CD8-positive, alpha-beta memory T cell (primary cell): ENCODE data around the gene BEST4. TPM values are rescaled to one million over a fixed set of nuclear protein-coding genes. Genes with fewer than 3 reads are reported as not detected.

Source experiments
- CTCF ChIA-PET: fragments of 350-600 bp; sonication (Branson Sonifier 250); formaldehyde crosslinking; loops from one replicate; lab custom pipeline; 2021; ENCODE audit warnings: antibody characterized with exemption; lab: Charles Lee
- POLR2A ChIA-PET: fragments of 350-600 bp; sonication (Branson Sonifier 250); formaldehyde crosslinking; loops from one replicate; lab custom pipeline; 2021; ENCODE audit warnings: antibody characterized with exemption; lab: Charles Lee
- DNase-seq, 5 donors: peaks; one replicate each; pipeline versions ENCODE4 v3.0.0 to v3.0.0-alpha.2; 2020 to 2022; ENCODE audit warnings: mixed read lengths in 1 of 5
- H3K27ac ChIP-seq: one replicate; pipeline ENCODE4 v1.7.0; 2013; ENCODE audit warnings: low read depth, mild to moderate bottlenecking, low read length, moderate library complexity
- H3K27me3 ChIP-seq: 2 replicates; pipeline ENCODE4 v1.7.0; 2013; ENCODE audit warnings: low read length, mild to moderate bottlenecking; ENCODE audit not compliant: insufficient read depth, poor library complexity, severe bottlenecking
- H3K36me3 ChIP-seq: 2 replicates; pipeline ENCODE4 v1.7.0; 2013; ENCODE audit warnings: mild to moderate bottlenecking, low read length, moderate library complexity; ENCODE audit not compliant: insufficient read depth
- H3K4me1 ChIP-seq: 2 replicates; pipeline ENCODE4 v1.7.0; 2013; ENCODE audit warnings: mild to moderate bottlenecking, low read length, moderate library complexity; ENCODE audit not compliant: insufficient read depth
- H3K4me3 ChIP-seq: 2 replicates; pipeline ENCODE4 v1.7.0; 2013; ENCODE audit warnings: mild to moderate bottlenecking, low read length
- H3K9me3 ChIP-seq: 2 replicates; pipeline ENCODE4 v1.7.0; 2013; ENCODE audit warnings: mild to moderate bottlenecking, low read length
- H3K27ac Mint-ChIP-seq, 8 donors: one replicate each; pipeline ENCODE4 v1.8.0; 2020 to 2021; ENCODE audit warnings: mixed read lengths in 8 of 8, mild to moderate bottlenecking in 6 of 8, inconsistent platforms in 3 of 8, moderate library complexity in 3 of 8
- H3K27me3 Mint-ChIP-seq, 2 donors: one replicate each; pipeline ENCODE4 v1.8.0; 2020 to 2021; ENCODE audit warnings: mixed read lengths in 2 of 2, mild to moderate bottlenecking in 1 of 2, moderate library complexity in 1 of 2
- H3K36me3 Mint-ChIP-seq, 3 donors: one replicate each; pipeline ENCODE4 v1.8.0; 2020 to 2021; ENCODE audit warnings: mixed read lengths in 3 of 3, inconsistent platforms in 1 of 3, mild to moderate bottlenecking in 1 of 3
- H3K4me1 Mint-ChIP-seq, 3 donors: one replicate each; pipeline ENCODE4 v1.8.0; 2020 to 2021; ENCODE audit warnings: mixed read lengths in 3 of 3, inconsistent platforms in 1 of 3, mild to moderate bottlenecking in 1 of 3
- H3K4me3 Mint-ChIP-seq, 7 donors: one replicate each; pipeline ENCODE4 v1.8.0; 2020 to 2021; ENCODE audit warnings: mixed read lengths in 7 of 7, mild to moderate bottlenecking in 6 of 7, moderate library complexity in 4 of 7, inconsistent platforms in 2 of 7
- H3K9me3 Mint-ChIP-seq, 5 donors: one replicate each; pipeline ENCODE4 v1.8.0; 2020 to 2022; ENCODE audit warnings: mixed read lengths in 5 of 5, mild to moderate bottlenecking in 3 of 5, moderate library complexity in 2 of 5, inconsistent platforms in 1 of 5
- polyA plus RNA-seq: library from polyadenylated mRNA; unstranded; fragments of 300-500 nt; fragmentation: Illumina TruSeq; gene quantifications from one replicate; pipeline ENCODE4 v1.2.3, GENCODE V29; 2021
- total RNA-seq, 2 experiments: library from RNA; stranded (reverse); gene quantifications; one replicate each; pipeline ENCODE4 v1.2.3, GENCODE V29; 2021

The BEST4 gene
- total and polyA plus RNA-seq, 3 experiments from 2014 or later, result 0.54 to 1.4 (median 1.2) TPM

DNA sequence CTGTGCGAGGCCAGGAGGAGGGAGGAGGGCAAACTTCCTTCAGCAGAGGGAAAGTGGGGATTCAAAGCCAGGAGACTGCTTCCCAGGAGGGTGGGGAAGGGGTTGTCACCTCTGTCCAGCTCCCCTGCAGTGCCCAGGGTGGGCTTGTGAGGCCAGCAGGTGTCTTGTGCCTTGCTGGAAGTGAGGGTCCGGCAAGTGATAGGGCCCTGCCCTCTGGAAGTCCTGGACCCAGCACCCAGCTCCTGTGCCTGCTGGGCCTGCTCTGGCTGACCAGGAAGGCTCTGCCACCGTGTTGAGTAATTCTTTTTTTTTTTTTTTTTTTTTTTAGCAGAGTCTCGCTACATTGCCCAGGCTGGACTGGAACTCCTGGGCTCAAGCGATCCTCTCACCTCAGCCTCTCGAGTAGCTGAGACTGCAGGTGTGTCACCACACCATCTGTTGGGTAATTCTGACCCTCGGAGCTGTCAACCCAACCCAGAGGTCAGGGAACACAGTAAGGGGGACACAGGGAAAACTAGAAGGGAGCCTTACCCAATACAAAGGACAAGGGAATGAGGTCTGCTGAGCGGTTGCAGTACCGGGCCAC, 1.0 kb downstream of the BEST4 start:
- ChIA-PET CTCF (interaction anchor here (0.6 to 5.9 kb wide), 16 partner anchors 9 to 517 kb away, joined by 3 to 39 read pairs (median 3); partner anchors contain the start of genes BTBD19, DYNLT4, HECTD3 and PLK3), POLR2A (interaction anchor here (0.6 to 5.8 kb wide), 6 partner anchors 11 to 225 kb away, joined by 3 to 49 read pairs (median 4); partner anchors contain the start of genes DYNLT4, PLK3, RPS8 and UROD)
- Histone ChIP-seq H3K4me1 (peaks cover 29% of the 10 kb centered on the region), H3K9me3 (no peaks in the 10 kb centered on the region), H3K36me3 (no peaks in the 10 kb centered on the region), H3K4me3 (peak overlapping the region; percentile 74), H3K27me3 (no peaks in the 10 kb centered on the region), H3K27ac (no peak overlapping the region)
- Mint-ChIP-seq H3K4me1 (peaks cover 27 to 36% (median 30%) of the 10 kb centered on the region in 3 donors), H3K4me3 (peak overlapping the region; percentile 76 to 93 (median 81)), H3K36me3 (peaks cover 0 to 4% (median 0%) of the 10 kb centered on the region in 3 donors), H3K9me3 (no peaks in the 10 kb centered on the region), H3K27ac (peak overlapping the region; percentile 77 to 98 (median 87)), H3K27me3 (no peaks in the 10 kb centered on the region)
- no peak for DNase-seq

DNA sequence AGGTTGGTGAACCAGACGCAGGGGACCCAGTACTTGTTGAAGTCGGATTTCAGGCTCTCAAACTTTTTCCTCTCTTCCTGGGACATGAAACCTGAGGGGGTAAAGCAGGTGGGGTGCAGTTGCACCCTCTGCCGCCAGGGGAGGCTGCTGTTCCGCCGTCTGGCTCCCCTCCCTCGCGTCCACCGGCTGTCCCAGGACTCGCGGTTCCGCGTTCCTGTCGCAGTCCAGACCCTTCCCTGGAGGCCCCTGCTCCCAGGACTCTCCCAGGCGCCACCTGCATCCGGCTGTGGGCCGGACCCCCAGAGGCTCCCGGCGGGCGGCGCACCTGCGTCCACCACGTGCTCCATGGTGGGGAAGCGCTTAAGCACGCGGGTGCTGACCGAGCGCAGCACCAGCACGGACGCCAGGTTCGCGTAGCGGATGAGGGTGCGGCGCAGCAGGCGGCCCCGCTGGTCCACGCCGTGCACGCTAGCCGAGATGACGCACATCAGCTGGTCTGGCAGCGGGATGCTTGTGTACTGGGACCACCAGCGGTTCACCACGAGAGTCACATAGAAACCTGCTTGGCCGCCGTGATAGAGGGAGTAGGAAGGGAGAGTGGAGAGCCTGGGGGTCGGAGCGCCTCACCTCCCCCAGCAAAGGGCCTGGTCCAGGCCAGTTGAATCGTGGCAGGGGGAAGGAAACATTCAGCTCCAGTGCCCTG, 1.7 kb downstream of the BEST4 start:
- H3K9me3 ChIP-seq, result no peaks in the 10 kb centered on the region
- Mint-ChIP-seq H3K4me1 (peaks cover 27 to 36% (median 30%) of the 10 kb centered on the region in 3 donors), H3K27ac (peak overlapping the region; percentile 77 to 98 (median 87)), H3K4me3 (peak overlapping the region; percentile 76 to 93 (median 81)), H3K9me3 (no peaks in the 10 kb centered on the region), H3K36me3 (peaks cover under 1 to 8% (median 4%) of the 10 kb centered on the region in 3 donors), H3K27me3 (no peaks in the 10 kb centered on the region)
- ChIA-PET CTCF (interaction anchor here (0.6 to 5.9 kb wide), 22 partner anchors 8 to 726 kb away, joined by 3 to 39 read pairs (median 4); partner anchors contain the start of genes BTBD19, DYNLT4, HECTD3 and PLK3), POLR2A (interaction anchor here (0.6 to 5.8 kb wide), 5 partner anchors 10 to 226 kb away, joined by 3 to 49 read pairs (median 4); partner anchors contain the start of genes DYNLT4, PLK3, RPS8 and UROD)
- peak; percentile 71 to 83 (median 77) for DNase-seq
- H3K27ac ChIP-seq, result no peak overlapping the region
- H3K36me3 ChIP-seq, result peaks cover 4% of the 10 kb centered on the region
- peak overlapping the region; percentile 74 for H3K4me3 ChIP-seq
- H3K4me1 ChIP-seq, result peaks cover 29% of the 10 kb centered on the region
- H3K27me3 ChIP-seq, result no peaks in the 10 kb centered on the region

DNA sequence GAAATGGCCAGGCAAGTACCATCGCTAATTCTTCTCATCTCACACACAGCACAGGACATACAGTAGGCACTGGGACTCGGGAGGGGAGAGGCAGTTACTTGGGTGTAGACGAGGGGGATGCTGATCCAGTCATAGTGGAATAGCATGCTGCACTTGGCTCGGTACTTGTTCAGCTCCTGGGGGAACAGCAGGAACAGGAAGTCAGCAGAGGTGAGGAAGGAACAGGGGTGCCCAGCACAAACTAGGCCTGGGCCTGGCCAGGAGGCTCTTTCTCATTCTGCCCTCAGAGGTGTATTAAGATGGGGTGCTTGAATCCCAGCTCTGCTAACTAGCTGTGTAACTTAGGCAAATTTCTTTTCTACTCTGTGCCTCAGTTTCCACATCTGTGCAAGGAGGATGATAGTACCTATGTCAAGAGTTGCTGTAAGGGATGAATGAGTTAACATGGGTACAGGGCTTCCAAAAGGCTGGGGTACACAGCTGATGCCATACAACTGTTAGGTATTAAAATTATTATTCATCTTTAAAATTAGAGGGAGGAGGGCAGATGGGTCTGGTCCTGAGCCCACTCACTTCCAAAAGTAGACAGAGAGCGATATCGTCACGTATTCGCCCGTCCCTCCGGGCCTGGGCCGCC, 2.4 kb downstream of the BEST4 start:
- no peaks in the 10 kb centered on the region for H3K27me3 Mint-ChIP-seq
- ChIA-PET POLR2A (interaction anchor here (1.2 to 5.8 kb wide), 4 partner anchors 10 to 226 kb away, joined by 4 to 49 read pairs (median 6); partner anchors contain the start of genes PLK3, RPS8 and UROD), CTCF (interaction anchor here (0.6 to 5.9 kb wide), 13 partner anchors 9 to 726 kb away, joined by 3 to 39 read pairs (median 5); partner anchors contain the start of genes BTBD19, DYNLT4, HECTD3 and PLK3)
- peak overlapping the region; percentile 76 to 93 (median 82) for H3K4me3 Mint-ChIP-seq
- peak overlapping the region; percentile 54 to 98 (median 83) for H3K27ac Mint-ChIP-seq
- peaks cover 27 to 36% (median 30%) of the 10 kb centered on the region in 3 donors for H3K4me1 Mint-ChIP-seq
- no peaks in the 10 kb centered on the region for H3K27me3 ChIP-seq
- peaks cover 5% of the 10 kb centered on the region for H3K36me3 ChIP-seq
- peak overlapping the region; percentile 74 for H3K4me3 ChIP-seq
- DNase-seq, result no peak
- H3K4me1 ChIP-seq, result peaks cover 29% of the 10 kb centered on the region
- peaks cover 2 to 15% (median 5%) of the 10 kb centered on the region in 3 donors for H3K36me3 Mint-ChIP-seq
- no peak overlapping the region for H3K27ac ChIP-seq
- H3K9me3 ChIP-seq, result no peaks in the 10 kb centered on the region
- no peaks in the 10 kb centered on the region for H3K9me3 Mint-ChIP-seq

GRCh38 chr1:44785029-44785380, 3.0 kb downstream of the BEST4 start:
- peak overlapping the region; percentile 53 for H3K4me3 ChIP-seq
- POLR2A ChIA-PET, result interaction anchor here (0.7 to 5.8 kb wide), 3 partner anchors 9 to 54 kb away, joined by 3 to 49 read pairs (median 6); partner anchors contain the start of genes PLK3, RNU5D-1 and RPS8
- peaks cover 5% of the 10 kb centered on the region for H3K36me3 ChIP-seq
- Mint-ChIP-seq H3K27ac (peak overlapping the region; percentile 52 to 96 (median 83)), H3K9me3 (no peaks in the 10 kb centered on the region), H3K4me3 (peak overlapping the region; percentile 76 to 93 (median 82)), H3K36me3 (peaks cover 5 to 21% (median 7%) of the 10 kb centered on the region in 3 donors), H3K27me3 (no peaks in the 10 kb centered on the region), H3K4me1 (peaks cover 29 to 36% (median 30%) of the 10 kb centered on the region in 3 donors)
- no peaks in the 10 kb centered on the region for H3K27me3 ChIP-seq
- H3K27ac ChIP-seq, result no peak overlapping the region
- no peaks in the 10 kb centered on the region for H3K9me3 ChIP-seq
- peaks cover 29% of the 10 kb centered on the region for H3K4me1 ChIP-seq
- CTCF ChIA-PET, result interaction anchor here (1.0 to 5.9 kb wide), 12 partner anchors 8 to 727 kb away, joined by 3 to 39 read pairs (median 5); partner anchors contain the start of genes BTBD19, HECTD3, PLK3 and RNU5D-1
- no peak for DNase-seq

DNA sequence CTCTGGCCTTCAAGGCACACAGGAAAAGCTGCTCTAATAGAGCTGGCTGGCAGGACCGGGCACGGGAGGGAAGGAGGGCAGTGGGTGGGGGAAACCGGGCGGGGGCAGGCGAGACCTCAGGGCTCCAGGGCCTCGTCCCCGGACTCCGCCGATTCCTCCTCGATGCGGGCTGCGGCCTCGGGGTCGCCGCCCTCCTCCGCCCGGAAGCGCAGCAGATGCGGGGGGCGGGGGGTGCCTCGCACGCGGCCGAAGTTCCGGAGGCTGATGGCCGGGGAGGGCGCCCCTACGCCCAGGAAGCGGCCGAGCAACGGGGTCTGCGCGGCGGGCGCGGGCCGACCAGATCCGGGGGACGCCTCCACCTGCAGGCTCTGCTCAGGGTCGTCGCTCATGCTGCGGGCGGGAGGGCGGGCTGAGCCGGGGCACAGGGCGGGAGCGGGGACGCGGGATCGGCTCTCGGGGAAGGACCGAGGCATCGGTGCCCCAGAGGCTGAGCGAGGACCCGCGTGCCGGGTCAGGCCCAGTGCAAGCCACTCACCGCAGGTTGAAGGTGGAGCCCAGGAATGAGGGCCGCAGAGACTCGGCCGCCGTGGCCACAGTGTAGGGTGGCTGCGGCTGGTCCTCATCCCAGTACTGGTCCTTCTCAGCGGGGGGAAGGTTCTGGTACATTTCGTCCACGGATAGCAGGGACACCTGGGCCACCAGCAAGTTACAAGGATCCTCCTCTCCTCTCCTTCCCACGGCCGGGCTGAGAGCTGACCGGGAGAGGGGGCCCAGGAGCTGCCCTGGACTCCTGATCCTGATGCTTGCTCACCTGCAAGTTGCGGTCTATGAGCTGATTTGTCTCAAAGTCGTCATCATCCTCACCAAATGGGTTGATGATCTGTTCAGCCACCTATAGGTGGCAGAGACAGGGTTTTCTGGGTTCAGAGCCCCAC, 3.6 kb downstream of the BEST4 start:
- H3K4me3 Mint-ChIP-seq, result peak overlapping the region; percentile 77 to 93 (median 82)
- DNase-seq, result peak in 4 of 5 donors; percentile 35 to 58 (median 40)
- peak overlapping the region; percentile 59 to 96 (median 86) for H3K27ac Mint-ChIP-seq
- peak overlapping the region; percentile 53 for H3K4me3 ChIP-seq
- H3K4me1 ChIP-seq, result peaks cover 29% of the 10 kb centered on the region
- no peaks in the 10 kb centered on the region for H3K27me3 ChIP-seq
- POLR2A ChIA-PET, result interaction anchor here (0.7 to 5.8 kb wide), 5 partner anchors 9 to 237 kb away, joined by 3 to 49 read pairs (median 3); partner anchors contain the start of genes PLK3, RNU5D-1 and RPS8
- no peaks in the 10 kb centered on the region for H3K9me3 ChIP-seq
- no peaks in the 10 kb centered on the region for H3K9me3 Mint-ChIP-seq
- peaks cover 29 to 36% (median 30%) of the 10 kb centered on the region in 3 donors for H3K4me1 Mint-ChIP-seq
- H3K36me3 ChIP-seq, result peaks cover 5% of the 10 kb centered on the region
- H3K27ac ChIP-seq, result peak overlapping the region; percentile 47
- H3K36me3 Mint-ChIP-seq, result peaks cover 5 to 27% (median 9%) of the 10 kb centered on the region in 3 donors
- CTCF ChIA-PET, result interaction anchor here (0.7 to 5.9 kb wide), 11 partner anchors 8 to 234 kb away, joined by 3 to 39 read pairs (median 5); partner anchors contain the start of genes BTBD19, HECTD3, PLK3 and RPS8
- no peaks in the 10 kb centered on the region for H3K27me3 Mint-ChIP-seq

GRCh38 chr1:44783697-44784093, 4.3 kb downstream of the BEST4 start:
- DNase-seq, result no peak
- peaks cover 8% of the 10 kb centered on the region for H3K36me3 ChIP-seq
- Mint-ChIP-seq H3K27me3 (no peaks in the 10 kb centered on the region), H3K4me3 (peak overlapping the region; percentile 63 to 85 (median 71)), H3K36me3 (peaks cover 5 to 34% (median 13%) of the 10 kb centered on the region in 3 donors), H3K4me1 (peaks cover 31 to 40% (median 35%) of the 10 kb centered on the region in 3 donors), H3K27ac (peak overlapping the region; percentile 35 to 91 (median 66)), H3K9me3 (no peaks in the 10 kb centered on the region)
- POLR2A ChIA-PET, result interaction anchor here (0.7 to 5.8 kb wide), 5 partner anchors 8 to 238 kb away, joined by 3 to 49 read pairs (median 3); partner anchors contain the start of genes PLK3 and RPS8
- H3K4me1 ChIP-seq, result peaks cover 29% of the 10 kb centered on the region
- peak overlapping the region; percentile 47 for H3K4me3 ChIP-seq
- CTCF ChIA-PET, result interaction anchor here (0.7 to 5.9 kb wide), 8 partner anchors 8 to 229 kb away, joined by 3 to 39 read pairs (median 8); partner anchors contain the start of genes HECTD3, PLK3, RPS8 and UROD
- H3K27ac ChIP-seq, result peak overlapping the region; percentile 47
- H3K9me3 ChIP-seq, result no peaks in the 10 kb centered on the region
- H3K27me3 ChIP-seq, result no peaks in the 10 kb centered on the region
